Measurements from ENCODE around the gene SMO.

GRCh38 chr7:129144095-129144833 is 44.2 kb upstream of the SMO start, which contains the start of gene TSPAN33:
- TF ChIP-seq EZH2 (IDR thresholded peaks at IDR 0.05; ENCODE audit: borderline replicate concordance, low read depth, low read length, poor library complexity, severe bottlenecking) (no peak), CTCF (conservative IDR thresholded peaks at IDR 0.05; ENCODE audit: low read depth, low read length) (no peak)

Data from A673 (cell line).